ENCODE measurements around the gene NEK7. TPM values are rescaled to one million over a fixed set of nuclear protein-coding genes. Genes with fewer than 3 reads are reported as not detected.
A peak's percentile ranks its signal among the peaks of the same experiment; 100 is the strongest.

The NEK7 gene
- total and polyA plus RNA-seq, 4 experiments from 2014 or later = 53.5 to 63.8 (median 57.2) TPM

GRCh38 chr1:198258491-198258890, 101.7 kb downstream of the NEK7 start:
- Mint-ChIP-seq H3K4me3 (no peak overlapping the region), H3K9me3 (no peaks in the 10 kb centered on the region), H3K27me3 (no peaks in the 10 kb centered on the region), H3K27ac (no peak overlapping the region), H3K36me3 (peaks cover 8 to 14% of the 10 kb centered on the region in 2 donors), H3K4me1 (peaks cover 26 to 43% (median 31%) of the 10 kb centered on the region in 4 donors)
- Histone ChIP-seq H3K9me3 (ENCODE audit: control insufficient read depth in 1 of 2, low read length in 2 of 2) (no peaks in the 10 kb centered on the region), H3K36me3 (ENCODE audit: insufficient read depth, low read length) (no peaks in the 10 kb centered on the region), H3K4me1 (ENCODE audit: insufficient read depth, low read length) (peaks cover 7% of the 10 kb centered on the region), H3K27me3 (ENCODE audit: insufficient read depth, low read length) (no peaks in the 10 kb centered on the region), H3K27ac (ENCODE audit: low read depth, low read length) (no peak overlapping the region), H3K4me3 (ENCODE audit: low read length in 2 of 2) (no peak overlapping the region)
- DNase-seq = no peak
- POLR2A ChIA-PET (ENCODE audit: partially characterized antibody) = no interaction called here
- CTCF ChIA-PET (ENCODE audit: partially characterized antibody) = no interaction called here
- intact Hi-C loops (cut with micrococcal nuclease) = loop anchor here (5.0 kb wide), 1 partner anchor 101 kb away; the partner anchor contains the start of gene NEK7

- intact Hi-C loops (cut with micrococcal nuclease) = loop anchor here (5.0 kb wide), 1 partner anchor 102 kb away; the partner anchor contains the start of gene NEK7
Observed at GRCh38 chr1:198259333-198260074, 102.7 kb downstream of the NEK7 start.

GRCh38 chr1:198261886-198262285, 105.1 kb downstream of the NEK7 start:
- intact Hi-C loops (cut with micrococcal nuclease) = no loop called here
- no peak overlapping the region for H3K4me3 ChIP-seq (ENCODE audit: low read length in 2 of 2)
- POLR2A ChIA-PET (ENCODE audit: partially characterized antibody) = interaction anchor here (1.2 kb wide), 1 partner anchor 105 kb away, joined by 4 read pairs; the partner anchor contains the start of gene NEK7
- peaks cover 4% of the 10 kb centered on the region for H3K4me1 ChIP-seq (ENCODE audit: insufficient read depth, low read length)
- H3K9me3 Mint-ChIP-seq = no peaks in the 10 kb centered on the region
- H3K4me3 Mint-ChIP-seq = no peak overlapping the region
- no peaks in the 10 kb centered on the region for H3K27me3 Mint-ChIP-seq
- no peak overlapping the region for H3K27ac Mint-ChIP-seq
- H3K36me3 ChIP-seq (ENCODE audit: insufficient read depth, low read length) = no peaks in the 10 kb centered on the region
- peaks cover 4 to 10% of the 10 kb centered on the region in 2 donors for H3K36me3 Mint-ChIP-seq
- H3K27ac ChIP-seq (ENCODE audit: low read depth, low read length) = no peak overlapping the region
- DNase-seq = no peak
- no peaks in the 10 kb centered on the region for H3K9me3 ChIP-seq (ENCODE audit: control insufficient read depth in 1 of 2, low read length in 2 of 2)
- H3K27me3 ChIP-seq (ENCODE audit: insufficient read depth, low read length) = no peaks in the 10 kb centered on the region
- peaks cover 22 to 25% (median 23%) of the 10 kb centered on the region in 4 donors for H3K4me1 Mint-ChIP-seq
- CTCF ChIA-PET (ENCODE audit: partially characterized antibody) = interaction anchor here (1.7 kb wide), 1 partner anchor 106 kb away, joined by 7 read pairs; the partner anchor contains the start of gene NEK7

More at GRCh38 chr1:198259333-198260074, 102.7 kb downstream of the NEK7 start:
- Histone ChIP-seq H3K27ac (ENCODE audit: low read depth, low read length) (no peak overlapping the region), H3K27me3 (ENCODE audit: insufficient read depth, low read length) (no peaks in the 10 kb centered on the region), H3K9me3 (ENCODE audit: control insufficient read depth in 1 of 2, low read length in 2 of 2) (no peaks in the 10 kb centered on the region), H3K4me1 (ENCODE audit: insufficient read depth, low read length) (peaks cover 4% of the 10 kb centered on the region), H3K36me3 (ENCODE audit: insufficient read depth, low read length) (no peaks in the 10 kb centered on the region), H3K4me3 (ENCODE audit: low read length in 2 of 2) (no peak overlapping the region)
- CTCF ChIA-PET (ENCODE audit: partially characterized antibody) = no interaction called here
- Mint-ChIP-seq H3K4me3 (no peak overlapping the region), H3K27me3 (no peaks in the 10 kb centered on the region), H3K9me3 (no peaks in the 10 kb centered on the region), H3K27ac (peak overlapping the region in 1 of 7 donors; percentile 4), H3K36me3 (peaks cover 11 to 14% of the 10 kb centered on the region in 2 donors), H3K4me1 (peaks cover 22 to 38% (median 26%) of the 10 kb centered on the region in 4 donors)
- POLR2A ChIA-PET (ENCODE audit: partially characterized antibody) = interaction anchor here (0.8 kb wide), 1 partner anchor 60 kb away, joined by 6 read pairs; no protein-coding TSS in a partner anchor
- DNase-seq = no peak

GRCh38 chr1:198263186-198263585, 106.4 kb downstream of the NEK7 start:
- no peak for DNase-seq
- intact Hi-C loops (cut with micrococcal nuclease) = no loop called here
- Mint-ChIP-seq H3K27ac (peak overlapping the region in 1 of 7 donors; percentile 10), H3K4me3 (no peak overlapping the region), H3K9me3 (no peaks in the 10 kb centered on the region), H3K4me1 (peaks cover 19 to 22% (median 21%) of the 10 kb centered on the region in 4 donors), H3K27me3 (no peaks in the 10 kb centered on the region), H3K36me3 (peaks cover 0 to 9% of the 10 kb centered on the region in 2 donors)
- Histone ChIP-seq H3K9me3 (ENCODE audit: control insufficient read depth in 1 of 2, low read length in 2 of 2) (no peaks in the 10 kb centered on the region), H3K27ac (ENCODE audit: low read depth, low read length) (no peak overlapping the region), H3K4me1 (ENCODE audit: insufficient read depth, low read length) (peaks cover 4% of the 10 kb centered on the region), H3K36me3 (ENCODE audit: insufficient read depth, low read length) (no peaks in the 10 kb centered on the region), H3K4me3 (ENCODE audit: low read length in 2 of 2) (no peak overlapping the region), H3K27me3 (ENCODE audit: insufficient read depth, low read length) (no peaks in the 10 kb centered on the region)
- ChIA-PET CTCF (ENCODE audit: partially characterized antibody) (no interaction called here), POLR2A (ENCODE audit: partially characterized antibody) (no interaction called here)

- no peaks in the 10 kb centered on the region for H3K9me3 ChIP-seq (ENCODE audit: control insufficient read depth in 1 of 2, low read length in 2 of 2)
- Mint-ChIP-seq H3K4me3 (no peak overlapping the region), H3K27ac (no peak overlapping the region), H3K27me3 (no peaks in the 10 kb centered on the region), H3K36me3 (peaks cover 0 to 9% of the 10 kb centered on the region in 2 donors), H3K9me3 (no peaks in the 10 kb centered on the region), H3K4me1 (peaks cover 14 to 18% (median 17%) of the 10 kb centered on the region in 4 donors)
- H3K27me3 ChIP-seq (ENCODE audit: insufficient read depth, low read length) = no peaks in the 10 kb centered on the region
- no peak for DNase-seq
- ChIA-PET CTCF (ENCODE audit: partially characterized antibody) (interaction anchor here (0.7 kb wide), 1 partner anchor 108 kb away, joined by 3 read pairs; the partner anchor contains the start of gene NEK7), POLR2A (ENCODE audit: partially characterized antibody) (no interaction called here)
- intact Hi-C loops (cut with micrococcal nuclease) = no loop called here
- no peak overlapping the region for H3K27ac ChIP-seq (ENCODE audit: low read depth, low read length)
- no peak overlapping the region for H3K4me3 ChIP-seq (ENCODE audit: low read length in 2 of 2)
- H3K4me1 ChIP-seq (ENCODE audit: insufficient read depth, low read length) = peaks cover 4% of the 10 kb centered on the region
- H3K36me3 ChIP-seq (ENCODE audit: insufficient read depth, low read length) = no peaks in the 10 kb centered on the region
Observed at GRCh38 chr1:198264282-198264681, 107.5 kb downstream of the NEK7 start.

GRCh38 chr1:198265073-198265661, 108.4 kb downstream of the NEK7 start:
- Mint-ChIP-seq H3K4me1 (peaks cover 8 to 13% (median 12%) of the 10 kb centered on the region in 4 donors), H3K36me3 (peaks cover 0 to 9% of the 10 kb centered on the region in 2 donors)
- POLR2A ChIA-PET (ENCODE audit: partially characterized antibody) = no interaction called here

GRCh38 chr1:198267056-198267455, 110.3 kb downstream of the NEK7 start:
- H3K27ac ChIP-seq (ENCODE audit: low read depth, low read length) = no peak overlapping the region
- no peaks in the 10 kb centered on the region for H3K27me3 ChIP-seq (ENCODE audit: insufficient read depth, low read length)
- H3K9me3 ChIP-seq (ENCODE audit: control insufficient read depth in 1 of 2, low read length in 2 of 2) = no peaks in the 10 kb centered on the region
- no peak for DNase-seq
- H3K27ac Mint-ChIP-seq = no peak overlapping the region
- ChIA-PET POLR2A (ENCODE audit: partially characterized antibody) (no interaction called here), CTCF (ENCODE audit: partially characterized antibody) (no interaction called here)
- H3K36me3 ChIP-seq (ENCODE audit: insufficient read depth, low read length) = no peaks in the 10 kb centered on the region
- intact Hi-C loops (cut with micrococcal nuclease) = no loop called here
- peaks cover 5 to 12% of the 10 kb centered on the region in 2 donors for H3K36me3 Mint-ChIP-seq
- H3K27me3 Mint-ChIP-seq = no peaks in the 10 kb centered on the region
- no peak overlapping the region for H3K4me3 ChIP-seq (ENCODE audit: low read length in 2 of 2)
- no peaks in the 10 kb centered on the region for H3K9me3 Mint-ChIP-seq
- H3K4me1 Mint-ChIP-seq = peaks cover 13 to 17% (median 15%) of the 10 kb centered on the region in 4 donors
- H3K4me3 Mint-ChIP-seq = no peak overlapping the region
- H3K4me1 ChIP-seq (ENCODE audit: insufficient read depth, low read length) = no peaks in the 10 kb centered on the region

More at GRCh38 chr1:198265073-198265661, 108.4 kb downstream of the NEK7 start:
- no peak overlapping the region for H3K4me3 Mint-ChIP-seq
- Histone ChIP-seq H3K27me3 (ENCODE audit: insufficient read depth, low read length) (no peaks in the 10 kb centered on the region), H3K27ac (ENCODE audit: low read depth, low read length) (no peak overlapping the region), H3K4me1 (ENCODE audit: insufficient read depth, low read length) (peaks cover 4% of the 10 kb centered on the region), H3K4me3 (ENCODE audit: low read length in 2 of 2) (no peak overlapping the region), H3K36me3 (ENCODE audit: insufficient read depth, low read length) (no peaks in the 10 kb centered on the region), H3K9me3 (ENCODE audit: control insufficient read depth in 1 of 2, low read length in 2 of 2) (no peaks in the 10 kb centered on the region)
- no peak for DNase-seq
- no peaks in the 10 kb centered on the region for H3K27me3 Mint-ChIP-seq
- H3K9me3 Mint-ChIP-seq = no peaks in the 10 kb centered on the region
- peak overlapping the region in 1 of 7 donors; percentile 4 for H3K27ac Mint-ChIP-seq
- intact Hi-C loops (cut with micrococcal nuclease) = no loop called here
- CTCF ChIA-PET (ENCODE audit: partially characterized antibody) = no interaction called here
